Measurements from ENCODE around the gene NANOS2.

- TF ChIP-seq CTCF (IDR thresholded peaks at IDR 0.05) (no peak), POLR2A (IDR thresholded peaks at IDR 0.05) (no peak)
Observed at GRCh38 chr19:45905011-45905410, 9.6 kb downstream of the NANOS2 start.

Measured in adrenal gland (tissue), 5 donors.